Measurements from ENCODE around the gene EBF4. TPM values are rescaled to one million over a fixed set of nuclear protein-coding genes. Genes with fewer than 3 reads are reported as not detected.

EBF4 gene
- total and polyA plus RNA-seq, 10 of the 15 experiments (the other 5 are each of a cell fraction or from before 2014, with no cell fraction given): 0.13 TPM; not detected in 9

GRCh38 chr20:2699775-2700413 lies 7.3 kb downstream of the EBF4 start:
- TF ChIP-seq ZBTB4 (CRISPR knock-in tag; IDR thresholded peaks at IDR 0.05) (no peak), DPF2 (IDR thresholded peaks at IDR 0.05) (no peak), TCF7 (IDR thresholded peaks at IDR 0.05; ENCODE audit: borderline replicate concordance) (no peak), MTA3 (IDR thresholded peaks at IDR 0.05; ENCODE audit: borderline replicate concordance, low read length) (no peak), MAX (IDR thresholded peaks at IDR 0.05; ENCODE audit: low read depth, low read length) (no peak), YY1 (IDR thresholded peaks at IDR 0.05; ENCODE audit: low read depth, low read length) (no peak)
- ChIA-PET POLR2A (no interaction called here), RAD21 (ENCODE audit: unreplicated experiment) (no interaction called here), SMC1A (ENCODE audit: uncharacterized antibody, unreplicated experiment) (no interaction called here), CTCF (no interaction called here)
- no peak for FAIRE-seq
- no peak for ATAC-seq
- no peak for DNase-seq (ENCODE audit: low read depth, low spot score)
- 24% methylated on average over 5 of the region's 5 CpGs for WGBS (ENCODE audit: insufficient coverage, insufficient replicate concordance, low lambda C conversion rate, missing lambda C conversion rate)
- Histone ChIP-seq H4K20me1 (ENCODE audit: control insufficient read depth, insufficient read depth) (no peaks in the 10 kb centered on the region), H3K36me3 (ENCODE audit: control insufficient read depth in 2 of 2, insufficient read depth in 2 of 2, low read length in 1 of 2) (no peaks in the 10 kb centered on the region), H3K4me2 (ENCODE audit: control insufficient read depth, insufficient read depth) (no peak overlapping the region), H3K27ac (ENCODE audit: control insufficient read depth, insufficient read depth) (no peak overlapping the region), H2AFZ (ENCODE audit: control insufficient read depth, low read depth, low read length) (no peak overlapping the region), H3K9ac (ENCODE audit: control insufficient read depth, insufficient read depth, low read length) (no peak overlapping the region), H3K27me3 (replicated peaks in 1 of 2; ENCODE audit: control insufficient read depth in 2 of 2, insufficient read depth in 2 of 2, low read length in 1 of 2) (peaks cover 3 to 4% of the 10 kb centered on the region in 2 experiments), H3K79me2 (ENCODE audit: control insufficient read depth, insufficient read depth, low read length) (no peaks in the 10 kb centered on the region), H3K4me1 (ENCODE audit: control insufficient read depth, insufficient read depth, low read length) (no peaks in the 10 kb centered on the region), H3K9me3 (replicated peaks; ENCODE audit: control insufficient read depth, insufficient read depth, low read length) (no peaks in the 10 kb centered on the region), H3K4me3 (no peak overlapping the region)
- intact Hi-C loops (cut with micrococcal nuclease; ENCODE audit: unreplicated experiment) (no loop called here), in situ Hi-C loops (cut with MboI) (no loop called here)
- BruUV-seq (replicated peaks): no TSS peak

Measured in GM12878 (cell line).